Stimulated activated naive CD8-positive, alpha-beta T cell treated with anti-CD3 and anti-CD28 coated beads, Interleukin-15, Interleukin-2, amounts not matched to agents 100 ng/mL and 50 ng/mL, for 24 hours (primary cell): ENCODE measurements around the gene TRAPPC14.
A peak's percentile ranks its signal among the peaks of the same experiment; 100 is the strongest.
"Not testable (repeated sequence)": the region's sequence is repeated elsewhere in the genome, so short reads cannot be mapped to it uniquely, and the experiment has no call there.

ENCODE experiments used
- H3K27ac Mint-ChIP-seq: one replicate; pipeline ENCODE4 v1.8.0; 2021; ENCODE audit warnings: mild to moderate bottlenecking, mixed read lengths
- H3K27me3 Mint-ChIP-seq: one replicate; pipeline ENCODE4 v1.8.0; 2021; ENCODE audit warnings: mixed read lengths
- H3K36me3 Mint-ChIP-seq: one replicate; pipeline ENCODE4 v1.8.0; 2021; ENCODE audit warnings: low read depth, mixed read lengths
- H3K4me1 Mint-ChIP-seq: one replicate; pipeline ENCODE4 v1.8.0; 2021; ENCODE audit warnings: low read depth, mixed read lengths
- H3K4me3 Mint-ChIP-seq: one replicate; pipeline ENCODE4 v1.8.0; 2021; ENCODE audit warnings: mild to moderate bottlenecking, mixed read lengths
- H3K9me3 Mint-ChIP-seq: one replicate; pipeline ENCODE4 v1.8.0; 2021; ENCODE audit warnings: mixed read lengths

The TRAPPC14 gene

GRCh38 chr7:100152404-100152803, 6.1 kb downstream of the TRAPPC14 start:
- Mint-ChIP-seq H3K36me3 (peaks cover 41% of the 10 kb centered on the region), H3K4me3 (no peak overlapping the region), H3K9me3 (no peaks in the 10 kb centered on the region), H3K27me3 (no peaks in the 10 kb centered on the region), H3K27ac (peak overlapping the region; percentile 83), H3K4me1 (peaks cover 69% of the 10 kb centered on the region)

DNA sequence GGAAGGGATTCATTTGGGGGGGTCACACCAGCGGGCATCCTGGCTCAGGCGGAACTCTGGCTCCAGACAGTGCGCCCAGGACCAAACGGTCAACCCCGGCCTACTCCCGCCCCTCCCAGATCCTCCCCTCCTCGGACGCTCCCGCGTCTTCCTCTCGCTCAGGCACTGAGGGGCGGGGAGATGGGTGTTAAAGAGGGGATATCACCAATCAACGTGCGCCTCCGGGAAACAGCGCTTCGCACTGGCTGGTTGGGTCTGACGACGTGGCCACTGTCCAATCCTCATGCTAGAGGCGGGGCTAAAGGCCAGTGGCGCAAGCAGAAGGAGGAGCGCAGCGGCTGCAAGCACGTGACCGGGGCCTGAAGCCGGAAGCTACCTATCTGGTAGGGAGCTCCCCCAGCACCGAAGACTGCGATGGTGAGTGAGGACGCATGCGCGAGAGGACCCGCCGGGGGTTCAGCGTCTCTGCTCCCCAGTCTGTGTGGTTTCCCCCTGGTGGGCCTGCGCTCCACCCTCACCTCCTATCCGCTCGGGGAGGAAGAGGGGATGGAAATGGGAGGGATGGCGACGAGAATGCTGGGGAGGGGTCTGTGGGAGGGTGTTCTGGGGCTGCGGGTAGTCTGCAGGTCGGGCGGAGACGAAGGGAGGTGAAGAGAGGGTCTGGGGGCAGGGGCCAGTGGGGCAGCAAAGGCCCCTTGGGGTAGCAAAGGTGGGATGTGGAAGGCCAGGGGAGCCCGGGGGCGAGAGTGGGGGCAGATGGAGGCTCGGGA, 9.8 kb downstream of the TRAPPC14 start, which contains the start of gene LAMTOR4:
TSS of gene LAMTOR4 (plus strand) at position 360 of the 770 bp plus-strand sequence. CDS start at position 415, 55 bp downstream.
- H3K4me1 Mint-ChIP-seq: peaks cover 43% of the 10 kb centered on the region
- H3K27me3 Mint-ChIP-seq: no peaks in the 10 kb centered on the region
- peak within 1 kb of the TSS; percentile 96 for H3K27ac Mint-ChIP-seq
- H3K9me3 Mint-ChIP-seq: no peaks in the 10 kb centered on the region
- peaks cover 23% of the 10 kb centered on the region for H3K36me3 Mint-ChIP-seq
- peak within 1 kb of the TSS; percentile 97 for H3K4me3 Mint-ChIP-seq

DNA sequence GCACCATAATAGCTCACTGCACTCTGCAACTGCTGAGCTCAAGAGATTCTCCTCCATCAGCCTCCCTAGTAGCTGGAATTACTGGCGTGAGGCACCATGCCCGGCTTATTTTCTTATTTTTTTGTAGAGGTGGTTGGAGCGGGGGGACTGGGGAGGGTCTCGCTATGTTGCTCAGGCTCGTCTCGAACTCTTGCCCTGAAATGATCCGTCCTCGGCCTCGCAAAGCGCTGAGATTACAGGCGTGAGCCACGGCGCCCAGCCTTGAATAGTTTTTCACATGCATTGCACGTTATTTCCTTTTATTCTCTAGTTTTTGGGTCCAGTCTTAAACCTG, 10.3 kb downstream of the TRAPPC14 start:
- H3K9me3 Mint-ChIP-seq: no peaks in the 10 kb centered on the region
- H3K4me1 Mint-ChIP-seq: peaks cover 41% of the 10 kb centered on the region
- H3K27me3 Mint-ChIP-seq: no peaks in the 10 kb centered on the region
- peak overlapping the region; percentile 97 for H3K4me3 Mint-ChIP-seq
- H3K36me3 Mint-ChIP-seq: peaks cover 23% of the 10 kb centered on the region
- peak overlapping the region; percentile 96 for H3K27ac Mint-ChIP-seq

GRCh38 chr7:100147278-100147677, 11.2 kb downstream of the TRAPPC14 start:
- peaks cover 36% of the 10 kb centered on the region for H3K4me1 Mint-ChIP-seq
- no peaks in the 10 kb centered on the region for H3K9me3 Mint-ChIP-seq
- H3K36me3 Mint-ChIP-seq: peaks cover 14% of the 10 kb centered on the region
- no peak overlapping the region for H3K4me3 Mint-ChIP-seq
- no peak overlapping the region for H3K27ac Mint-ChIP-seq
- H3K27me3 Mint-ChIP-seq: no peaks in the 10 kb centered on the region

- H3K36me3 Mint-ChIP-seq, H3K27ac Mint-ChIP-seq, H3K9me3 Mint-ChIP-seq, H3K4me3 Mint-ChIP-seq, H3K27me3 Mint-ChIP-seq: not testable (repeated sequence)
- H3K4me1 Mint-ChIP-seq: peaks cover 32% of the 10 kb centered on the region
Measured at GRCh38 chr7:100146350-100146749, 12.2 kb downstream of the TRAPPC14 start.

GRCh38 chr7:100142461-100142860, 16.1 kb downstream of the TRAPPC14 start:
- no peak overlapping the region for H3K4me3 Mint-ChIP-seq
- no peak overlapping the region for H3K27ac Mint-ChIP-seq
- H3K27me3 Mint-ChIP-seq: no peaks in the 10 kb centered on the region
- H3K9me3 Mint-ChIP-seq: no peaks in the 10 kb centered on the region
- peaks cover 21% of the 10 kb centered on the region for H3K4me1 Mint-ChIP-seq
- H3K36me3 Mint-ChIP-seq: no peaks in the 10 kb centered on the region

DNA sequence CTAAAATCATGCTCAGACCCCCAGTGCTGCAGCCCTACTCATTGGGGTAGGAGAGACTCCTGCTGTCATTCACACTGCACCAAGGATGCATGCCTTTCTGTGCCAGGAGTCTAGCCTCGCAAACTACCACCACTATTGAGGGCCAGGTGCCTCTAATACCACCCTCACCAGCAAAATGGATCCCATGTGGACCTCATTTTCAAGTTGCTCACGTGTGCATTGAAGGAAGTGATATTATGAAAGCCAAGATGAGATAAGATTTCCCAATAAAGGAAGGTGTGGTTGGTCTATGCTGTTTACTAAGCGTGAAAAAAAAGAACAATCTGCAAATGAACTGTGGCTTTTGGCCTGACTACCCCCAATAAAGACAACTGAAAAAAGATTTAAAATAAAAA, 17.0 kb downstream of the TRAPPC14 start:
- Mint-ChIP-seq H3K9me3 (no peaks in the 10 kb centered on the region), H3K36me3 (no peaks in the 10 kb centered on the region), H3K27me3 (no peaks in the 10 kb centered on the region), H3K27ac (no peak overlapping the region), H3K4me3 (no peak overlapping the region), H3K4me1 (peaks cover 21% of the 10 kb centered on the region)

DNA sequence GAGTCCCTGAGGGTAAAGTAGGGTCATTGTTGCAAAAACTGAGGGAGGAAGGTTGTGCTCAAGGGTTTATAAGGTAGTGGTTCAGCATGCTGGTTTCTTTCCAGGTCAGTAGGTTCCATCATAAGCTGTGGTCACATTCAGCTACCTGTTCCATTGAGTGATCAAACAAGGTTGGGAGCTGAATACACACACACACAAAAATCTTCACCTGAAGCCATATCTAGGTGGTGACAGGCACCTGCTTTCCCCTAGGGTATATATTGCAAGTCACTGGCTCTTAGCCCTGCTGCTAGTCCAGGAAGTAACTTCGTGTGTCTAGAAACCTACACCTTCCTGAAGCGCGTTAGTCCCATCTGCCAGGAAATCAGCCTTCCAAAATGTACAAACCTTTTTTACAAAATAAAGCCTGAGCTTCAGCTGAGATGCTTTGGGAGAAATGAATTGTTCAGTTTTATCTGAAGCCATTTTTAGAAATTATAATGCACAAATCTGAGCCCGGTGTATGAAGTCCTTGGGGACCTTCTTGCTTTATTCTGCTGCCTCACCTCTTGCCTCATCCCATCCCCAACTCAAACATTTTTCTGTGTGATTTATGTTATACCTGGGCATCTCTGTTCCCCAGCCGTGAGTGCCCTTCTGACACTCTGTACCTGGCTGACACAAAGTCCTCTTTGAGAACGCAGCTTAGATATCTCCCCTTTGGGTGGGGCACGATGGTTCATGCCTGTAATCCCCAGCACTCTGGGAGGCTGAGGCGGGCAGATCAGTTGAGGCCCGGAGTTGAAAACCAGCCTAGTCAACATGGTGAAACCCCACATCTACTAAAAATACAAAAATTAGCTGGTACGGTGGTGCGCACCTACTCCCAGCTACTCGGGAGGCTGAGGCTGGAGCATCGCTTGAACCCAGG, 20.4 kb downstream of the TRAPPC14 start:
- H3K27ac Mint-ChIP-seq: peak overlapping the region; percentile 31
- H3K36me3 Mint-ChIP-seq: no peaks in the 10 kb centered on the region
- no peaks in the 10 kb centered on the region for H3K9me3 Mint-ChIP-seq
- no peak overlapping the region for H3K4me3 Mint-ChIP-seq
- no peaks in the 10 kb centered on the region for H3K27me3 Mint-ChIP-seq
- H3K4me1 Mint-ChIP-seq: peaks cover 21% of the 10 kb centered on the region

GRCh38 chr7:100132697-100133151, 25.8 kb downstream of the TRAPPC14 start:
- H3K27ac Mint-ChIP-seq: no peak overlapping the region
- H3K4me1 Mint-ChIP-seq: peaks cover 23% of the 10 kb centered on the region
- no peaks in the 10 kb centered on the region for H3K27me3 Mint-ChIP-seq
- H3K9me3 Mint-ChIP-seq: no peaks in the 10 kb centered on the region
- H3K36me3 Mint-ChIP-seq: no peaks in the 10 kb centered on the region
- H3K4me3 Mint-ChIP-seq: no peak overlapping the region

DNA sequence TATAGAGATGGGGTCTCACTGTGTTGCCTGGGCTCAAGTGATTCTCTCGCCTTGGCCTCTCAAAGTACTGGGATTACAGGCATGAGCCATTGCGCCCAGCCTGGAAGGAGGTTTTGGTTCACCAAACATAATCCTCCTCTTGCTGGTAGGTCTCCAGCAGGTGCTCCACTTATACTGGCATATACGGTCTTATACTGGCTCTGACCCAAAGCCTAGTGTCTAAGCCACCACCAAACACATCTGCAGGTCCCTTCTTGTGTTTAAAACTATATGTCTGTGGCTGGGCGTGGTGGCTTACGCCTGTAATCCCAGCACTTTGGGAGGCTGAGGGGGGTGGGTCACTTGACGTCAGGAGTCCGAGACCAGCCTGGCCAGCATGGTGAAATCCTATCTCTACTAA, 26.4 kb downstream of the TRAPPC14 start:
- no peak overlapping the region for H3K27ac Mint-ChIP-seq

DNA sequence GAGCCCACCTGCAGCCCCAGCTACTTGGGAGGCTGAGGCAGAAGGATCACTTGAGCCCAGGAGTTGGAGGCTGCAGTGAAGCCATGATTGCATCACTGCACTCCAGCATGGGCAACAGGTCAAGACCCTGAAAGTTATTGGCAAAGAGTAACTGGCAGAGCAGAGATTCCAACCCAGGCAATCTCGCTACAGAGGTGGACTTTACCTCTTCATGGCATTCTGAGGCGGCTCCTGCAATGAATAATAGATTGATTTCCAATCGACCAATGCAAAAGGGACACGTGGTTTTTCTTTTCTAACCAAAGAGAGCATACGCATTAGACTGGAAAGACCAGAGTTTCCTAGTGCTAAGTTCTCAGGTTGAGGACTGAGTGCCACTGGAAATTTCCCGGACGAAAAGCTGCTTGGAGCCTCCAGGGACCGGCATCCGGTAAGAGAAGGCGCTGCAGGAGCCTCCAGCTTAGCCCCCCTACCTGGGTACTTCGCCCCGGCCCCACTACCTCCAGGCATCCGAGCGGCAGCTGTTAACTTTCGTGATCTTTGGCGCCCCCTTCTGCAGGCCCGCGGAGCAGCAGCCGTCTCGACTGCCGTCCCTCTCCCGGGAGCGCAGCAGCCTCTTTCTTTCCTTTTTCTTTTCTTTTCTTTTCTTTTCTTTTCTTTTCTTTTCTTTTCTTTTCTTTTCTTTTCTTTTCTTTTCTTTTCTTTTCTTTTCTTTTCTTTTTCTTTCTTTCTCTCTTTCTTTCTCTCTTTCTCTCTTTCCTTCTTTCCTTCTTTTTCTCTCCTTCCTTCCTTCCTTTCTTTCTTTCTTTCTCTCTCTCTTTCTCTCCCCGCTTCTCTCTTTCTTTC, 27.7 kb downstream of the TRAPPC14 start:
- no peaks in the 10 kb centered on the region for H3K9me3 Mint-ChIP-seq
- H3K27ac Mint-ChIP-seq: no peak overlapping the region

More for the DNA sequence above, 26.4 kb downstream of the TRAPPC14 start:
- Mint-ChIP-seq H3K4me3 (no peak overlapping the region), H3K27me3 (no peaks in the 10 kb centered on the region), H3K4me1 (peaks cover 21% of the 10 kb centered on the region), H3K9me3 (no peaks in the 10 kb centered on the region), H3K36me3 (no peaks in the 10 kb centered on the region)

DNA sequence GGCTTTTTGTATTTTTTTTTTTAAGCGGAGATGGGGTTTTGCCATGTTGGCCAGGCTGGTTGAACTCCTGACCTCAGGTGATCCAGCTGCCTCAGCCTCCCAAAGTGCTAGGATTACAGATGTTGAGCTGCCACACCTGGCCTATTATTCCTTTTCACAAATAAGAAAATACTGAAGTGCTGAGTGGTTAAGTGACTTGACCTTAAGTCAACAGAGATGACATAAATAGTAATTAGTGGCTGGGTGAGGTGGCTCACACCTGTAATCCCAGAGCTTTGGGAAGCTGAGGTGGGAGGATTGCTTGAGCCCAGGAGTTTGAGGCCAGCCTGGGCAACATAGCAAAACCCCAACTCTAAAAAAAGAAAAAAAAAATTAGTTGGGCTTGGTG, 28.3 kb downstream of the TRAPPC14 start:
- H3K36me3 Mint-ChIP-seq, H3K27ac Mint-ChIP-seq, H3K27me3 Mint-ChIP-seq, H3K9me3 Mint-ChIP-seq, H3K4me3 Mint-ChIP-seq: not testable (repeated sequence)
- peaks cover 37% of the 10 kb centered on the region for H3K4me1 Mint-ChIP-seq

More for the DNA sequence above, 27.7 kb downstream of the TRAPPC14 start:
- peaks cover 31% of the 10 kb centered on the region for H3K4me1 Mint-ChIP-seq
- no peaks in the 10 kb centered on the region for H3K36me3 Mint-ChIP-seq
- no peaks in the 10 kb centered on the region for H3K27me3 Mint-ChIP-seq
- no peak overlapping the region for H3K4me3 Mint-ChIP-seq

- Mint-ChIP-seq H3K27me3 (no peaks in the 10 kb centered on the region), H3K36me3 (peaks cover 5% of the 10 kb centered on the region), H3K4me1 (peaks cover 46% of the 10 kb centered on the region), H3K4me3 (peak overlapping the region; percentile 99), H3K27ac (peak overlapping the region; percentile 7), H3K9me3 (no peaks in the 10 kb centered on the region)
Measured at GRCh38 chr7:100128637-100128963, 29.9 kb downstream of the TRAPPC14 start.

DNA sequence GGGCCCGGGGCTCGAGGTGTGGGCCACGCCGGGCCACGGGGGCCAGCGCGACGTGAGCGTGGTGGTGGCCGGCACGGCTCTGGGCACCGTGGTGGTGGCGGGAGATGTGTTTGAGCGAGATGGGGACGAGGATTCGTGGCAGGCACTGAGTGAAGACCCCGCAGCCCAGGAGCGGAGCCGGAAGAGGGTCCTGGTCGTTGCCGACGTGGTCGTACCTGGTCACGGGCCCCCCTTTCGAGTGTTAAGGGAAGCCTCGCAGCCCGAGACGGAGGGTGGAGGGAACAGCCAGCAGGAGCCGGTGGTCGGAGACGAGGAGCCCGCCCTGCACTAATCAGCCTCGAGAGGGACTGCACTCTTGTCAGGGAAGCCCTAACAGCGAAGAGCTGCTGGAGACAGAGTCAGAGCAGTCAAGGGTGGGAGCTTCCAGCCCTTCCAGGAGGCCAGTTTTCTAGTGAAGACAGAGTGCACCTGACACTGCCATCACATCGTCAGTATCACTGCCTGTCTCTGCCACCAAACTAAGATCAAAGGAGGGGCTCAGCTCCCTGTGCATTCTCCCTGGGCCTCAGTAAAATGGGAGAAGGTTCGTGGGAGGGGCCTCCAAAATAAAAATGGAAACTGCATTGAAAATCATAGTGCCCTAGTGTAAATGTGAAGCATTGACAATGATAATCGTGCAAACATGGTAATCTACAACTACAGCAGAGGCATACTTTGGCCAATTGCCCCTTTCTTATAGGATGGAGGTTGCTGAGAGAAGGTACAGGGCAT, 30.5 kb downstream of the TRAPPC14 start:
- peak overlapping the region; percentile 99 for H3K4me3 Mint-ChIP-seq
- H3K27ac Mint-ChIP-seq: peak overlapping the region; percentile 7
- H3K9me3 Mint-ChIP-seq: no peaks in the 10 kb centered on the region
- H3K4me1 Mint-ChIP-seq: peaks cover 46% of the 10 kb centered on the region
- peaks cover 5% of the 10 kb centered on the region for H3K36me3 Mint-ChIP-seq
- no peaks in the 10 kb centered on the region for H3K27me3 Mint-ChIP-seq
